ENCODE results near the gene IPPK. TPM values are rescaled to one million over a fixed set of nuclear protein-coding genes. Genes with fewer than 3 reads are reported as not detected.

Gene IPPK
- total RNA-seq, 3 donors from 2014 or later = 5.8 to 22.8 (median 12.1) TPM

DNA sequence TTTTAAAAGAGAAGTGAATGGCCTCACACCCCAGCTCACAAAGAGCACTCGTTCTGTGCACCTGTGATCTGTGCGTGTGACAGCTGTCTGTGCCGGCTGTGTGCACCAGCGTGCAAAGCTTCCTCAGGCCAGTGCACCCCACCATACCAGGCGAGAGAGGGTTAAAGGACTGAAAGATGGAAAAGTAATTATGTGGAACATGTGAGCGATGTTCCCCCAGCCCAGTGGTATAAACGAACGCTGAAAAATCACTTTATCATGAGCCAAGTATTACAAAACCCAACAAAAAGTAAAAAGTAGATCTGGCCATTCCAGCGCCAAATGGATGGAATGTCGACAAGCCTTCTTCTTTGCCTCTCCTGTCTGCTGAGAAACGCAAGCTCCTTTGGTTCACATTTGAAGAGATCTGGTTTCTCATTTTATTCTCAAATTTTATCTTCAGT, 53.7 kb downstream of the IPPK start:
- H3K27ac ChIP-seq = peak overlapping the region; percentile 78 to 91
- DNase-seq (ENCODE audit: low spot score in 2 of 2) = peak in 1 of 2 donors; percentile 15
- peak overlapping the region in 1 of 3 donors; percentile 33 for H3K4me3 ChIP-seq
- H3K4me1 ChIP-seq = no peaks in the 10 kb centered on the region
- H3K27me3 ChIP-seq = no peaks in the 10 kb centered on the region
- no peaks in the 10 kb centered on the region for H3K36me3 ChIP-seq
- intact Hi-C loops (cut with DNase I; ENCODE audit: low total_unique reads) = no loop called here
- H3K9me3 ChIP-seq = no peaks in the 10 kb centered on the region
- no peak for TF ChIP-seq POLR2AphosphoS5 (IDR thresholded peaks at IDR 0.05)

DNA sequence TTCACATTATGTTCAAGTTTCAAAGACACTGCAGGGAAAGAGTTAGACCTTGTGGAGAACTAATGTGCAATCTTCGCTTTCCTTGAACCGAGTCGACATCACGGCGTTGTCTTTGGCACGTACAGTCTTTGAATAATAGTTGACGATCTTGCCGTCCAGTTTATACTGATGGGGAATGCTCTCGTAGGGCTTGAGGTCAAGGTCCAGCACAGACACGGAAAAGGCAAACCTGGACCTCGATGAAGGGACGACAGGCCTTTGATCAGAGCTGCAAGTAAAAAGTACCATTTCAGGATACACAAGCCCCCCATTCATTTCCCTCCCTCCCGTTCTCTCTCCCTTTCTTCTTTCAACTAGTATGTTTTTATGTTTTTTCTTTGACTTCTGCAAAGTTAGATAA, 54.1 kb downstream of the IPPK start:
- Histone ChIP-seq H3K36me3 (no peaks in the 10 kb centered on the region), H3K4me3 (peak overlapping the region in 1 of 3 donors; percentile 33), H3K9me3 (no peaks in the 10 kb centered on the region), H3K27me3 (no peaks in the 10 kb centered on the region), H3K27ac (peak overlapping the region; percentile 78 to 91), H3K4me1 (no peaks in the 10 kb centered on the region)
- intact Hi-C loops (cut with DNase I; ENCODE audit: low total_unique reads) = no loop called here
- DNase-seq (ENCODE audit: low spot score in 2 of 2) = peak in 1 of 2 donors; percentile 14
- TF ChIP-seq, protein P1, sequence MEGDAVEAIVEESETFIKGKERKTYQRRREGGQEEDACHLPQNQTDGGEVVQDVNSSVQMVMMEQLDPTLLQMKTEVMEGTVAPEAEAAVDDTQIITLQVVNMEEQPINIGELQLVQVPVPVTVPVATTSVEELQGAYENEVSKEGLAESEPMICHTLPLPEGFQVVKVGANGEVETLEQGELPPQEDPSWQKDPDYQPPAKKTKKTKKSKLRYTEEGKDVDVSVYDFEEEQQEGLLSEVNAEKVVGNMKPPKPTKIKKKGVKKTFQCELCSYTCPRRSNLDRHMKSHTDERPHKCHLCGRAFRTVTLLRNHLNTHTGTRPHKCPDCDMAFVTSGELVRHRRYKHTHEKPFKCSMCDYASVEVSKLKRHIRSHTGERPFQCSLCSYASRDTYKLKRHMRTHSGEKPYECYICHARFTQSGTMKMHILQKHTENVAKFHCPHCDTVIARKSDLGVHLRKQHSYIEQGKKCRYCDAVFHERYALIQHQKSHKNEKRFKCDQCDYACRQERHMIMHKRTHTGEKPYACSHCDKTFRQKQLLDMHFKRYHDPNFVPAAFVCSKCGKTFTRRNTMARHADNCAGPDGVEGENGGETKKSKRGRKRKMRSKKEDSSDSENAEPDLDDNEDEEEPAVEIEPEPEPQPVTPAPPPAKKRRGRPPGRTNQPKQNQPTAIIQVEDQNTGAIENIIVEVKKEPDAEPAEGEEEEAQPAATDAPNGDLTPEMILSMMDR (IDR thresholded peaks at IDR 0.05) = no peak
- TF ChIP-seq POLR2AphosphoS5 (IDR thresholded peaks at IDR 0.05) = no peak

DNA sequence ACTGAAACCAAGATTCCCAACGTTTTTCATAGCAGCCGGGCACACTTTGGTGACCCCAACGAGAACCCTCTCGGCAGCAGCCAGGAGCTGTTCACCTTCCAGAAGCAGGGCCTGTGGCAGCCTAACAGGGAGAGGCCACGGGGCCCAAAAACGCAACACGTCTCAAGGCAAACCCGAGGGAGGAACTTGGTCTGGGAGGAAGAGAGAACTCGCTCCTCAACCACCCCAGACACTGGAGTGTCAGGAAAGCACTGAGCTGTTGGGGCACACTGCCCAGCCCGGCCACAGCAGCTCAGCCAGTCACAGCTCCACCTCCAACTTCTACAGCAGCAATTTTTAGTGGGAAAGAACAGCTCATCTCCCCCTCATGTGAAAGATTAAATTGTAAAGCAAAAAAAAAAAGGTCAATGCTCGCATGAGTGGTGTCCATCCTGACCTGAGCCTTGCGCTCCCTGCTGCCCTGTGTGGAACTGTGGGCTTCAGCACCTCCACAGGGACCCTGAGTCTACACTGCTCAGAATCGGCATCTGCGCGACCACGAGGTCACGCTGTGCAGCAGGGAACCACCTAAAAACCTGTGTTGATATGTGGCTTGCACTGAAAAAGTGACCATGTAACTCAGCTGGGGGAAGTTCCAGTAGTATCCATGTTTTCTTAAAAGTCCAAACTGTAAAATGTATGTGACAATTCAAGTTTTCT, 55.0 kb downstream of the IPPK start:
- intact Hi-C loops (cut with DNase I; ENCODE audit: low total_unique reads) = no loop called here
- TF ChIP-seq POLR2AphosphoS5 (IDR thresholded peaks at IDR 0.05) (no peak), POLR2A (IDR thresholded peaks at IDR 0.05) (no peak)
- TF ChIP-seq, protein P1 (IDR thresholded peaks at IDR 0.05) = no peak
- Histone ChIP-seq H3K36me3 (no peaks in the 10 kb centered on the region), H3K9me3 (no peaks in the 10 kb centered on the region), H3K4me1 (no peaks in the 10 kb centered on the region), H3K27me3 (no peaks in the 10 kb centered on the region), H3K27ac (peak overlapping the region; percentile 78 to 91), H3K4me3 (no peak overlapping the region)
- DNase-seq (ENCODE audit: low spot score in 2 of 2) = peak in 1 of 2 donors; percentile 9

DNA sequence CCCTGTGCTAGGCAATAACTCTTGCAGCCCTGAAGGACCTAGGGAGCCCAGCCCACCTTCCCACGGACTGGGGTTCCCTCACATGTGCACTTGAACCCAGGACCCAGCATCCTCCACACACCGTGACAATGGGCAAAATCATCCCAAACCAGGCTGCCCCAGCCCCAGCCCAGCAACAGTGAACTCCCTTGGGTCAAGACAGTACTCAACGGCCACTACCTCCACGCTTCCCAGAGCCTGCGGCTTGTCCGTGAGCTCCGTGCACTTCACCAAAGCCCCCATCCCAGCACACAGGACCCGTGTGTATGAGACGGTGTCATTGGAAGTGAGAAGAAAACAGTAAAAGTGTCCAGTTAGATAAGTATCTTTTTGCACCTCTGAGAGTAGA, 55.8 kb downstream of the IPPK start:
- Histone ChIP-seq H3K4me3 (no peak overlapping the region), H3K27me3 (no peaks in the 10 kb centered on the region), H3K4me1 (no peaks in the 10 kb centered on the region), H3K27ac (no peak overlapping the region), H3K36me3 (no peaks in the 10 kb centered on the region), H3K9me3 (no peaks in the 10 kb centered on the region)
- intact Hi-C loops (cut with DNase I; ENCODE audit: low total_unique reads) = no loop called here
- TF ChIP-seq POLR2A (IDR thresholded peaks at IDR 0.05) = no peak
- no peak for TF ChIP-seq POLR2AphosphoS5 (IDR thresholded peaks at IDR 0.05)
- TF ChIP-seq, protein P1 (IDR thresholded peaks at IDR 0.05) = no peak
- peak in 1 of 2 donors; percentile 11 for DNase-seq (ENCODE audit: low spot score in 2 of 2)

DNA sequence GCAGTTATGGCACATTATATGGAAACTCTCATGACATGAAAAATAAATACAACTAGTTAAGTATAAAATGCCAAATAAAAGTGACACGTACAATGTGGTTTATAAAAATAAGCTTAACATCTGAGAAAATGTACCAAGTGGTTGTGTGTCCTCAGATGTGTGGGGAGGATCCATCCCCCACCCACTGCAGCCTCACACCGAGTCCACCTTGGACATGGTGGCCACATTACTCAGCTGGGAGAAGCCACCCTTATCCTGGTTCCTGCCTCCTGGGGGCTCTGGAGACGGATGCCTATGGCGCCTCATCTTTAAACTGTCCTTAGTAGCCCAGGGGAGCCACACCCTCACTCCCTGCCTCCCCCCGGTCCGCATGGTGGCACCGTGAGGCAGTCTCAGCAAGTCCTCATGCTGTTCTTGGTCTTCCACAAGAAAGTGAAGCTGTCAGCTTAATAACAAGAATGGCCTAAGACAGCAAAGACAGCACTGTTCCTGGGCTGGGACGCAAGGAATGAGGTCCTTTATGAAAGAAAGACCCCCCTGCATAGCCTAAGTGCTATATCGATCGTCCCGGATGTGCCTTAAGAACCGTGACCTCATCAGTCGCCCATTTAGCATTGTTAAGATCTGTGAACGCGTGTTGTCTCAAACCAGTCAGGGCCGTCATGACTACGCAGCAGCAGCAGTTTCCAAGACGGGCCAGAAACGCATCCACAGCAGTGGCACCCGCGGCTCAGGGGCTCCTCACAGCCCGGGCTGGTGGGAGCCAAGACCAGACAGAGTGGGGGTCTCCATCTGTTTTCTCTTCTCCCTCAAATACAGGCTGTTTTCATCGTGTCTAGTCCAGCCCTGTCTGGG, 56.4 kb downstream of the IPPK start:
- Histone ChIP-seq H3K36me3 (no peaks in the 10 kb centered on the region), H3K4me3 (no peak overlapping the region), H3K9me3 (no peaks in the 10 kb centered on the region), H3K27me3 (no peaks in the 10 kb centered on the region), H3K27ac (no peak overlapping the region), H3K4me1 (no peaks in the 10 kb centered on the region)
- DNase-seq (ENCODE audit: low spot score in 2 of 2) = no peak
- TF ChIP-seq, protein P1 (IDR thresholded peaks at IDR 0.05) = no peak
- TF ChIP-seq POLR2A (IDR thresholded peaks at IDR 0.05) = no peak
- TF ChIP-seq POLR2AphosphoS5 (IDR thresholded peaks at IDR 0.05) = no peak
- intact Hi-C loops (cut with DNase I; ENCODE audit: low total_unique reads) = no loop called here
